GM10266 (cell line): ENCODE measurements around the gene ALMS1.
"Not testable (repeated sequence)": the region's sequence is repeated elsewhere in the genome, so short reads cannot be mapped to it uniquely, and the experiment has no call there.

Source experiments
- DNase-seq: peaks from one replicate; pipeline ENCODE4 v3.0.0; 2012; ENCODE audit errors: extremely low spot score
- CTCF ChIP-seq: IDR thresholded peaks from 2 replicates; pipeline ENCODE4 v1.5.1; 2012; ENCODE audit warnings: mild to moderate bottlenecking, low read depth; ENCODE audit not compliant: control insufficient read depth, insufficient read depth; ENCODE audit errors: missing control alignments

Gene ALMS1

DNA sequence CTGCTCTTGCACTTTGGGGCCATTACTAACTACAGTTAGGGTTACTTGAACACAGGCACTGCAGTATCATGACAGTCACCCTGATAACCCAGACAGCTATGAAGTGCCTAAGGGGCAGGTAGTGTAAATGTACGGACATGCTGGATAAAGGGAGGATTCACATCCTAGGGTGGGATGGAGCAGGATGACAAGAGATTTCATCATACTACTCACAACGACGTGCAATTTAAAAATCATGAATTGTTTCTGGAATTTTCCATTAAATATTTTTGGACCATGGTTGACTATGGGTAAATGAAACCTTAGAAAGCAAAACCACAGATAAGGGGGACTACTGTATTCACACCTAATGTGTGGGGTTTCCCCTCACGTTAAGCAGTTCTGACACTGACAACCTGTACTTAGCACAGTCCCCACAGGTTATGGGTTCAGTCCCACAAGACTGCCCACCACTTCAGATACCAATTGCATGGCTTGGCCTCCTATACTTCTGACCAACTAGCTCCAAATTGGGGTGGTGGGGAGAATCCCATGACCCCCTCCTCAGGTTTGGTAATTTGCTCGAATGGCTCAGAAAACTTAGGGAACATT, 180.7 kb downstream of the ALMS1 start:
- DNase-seq, result no peak
- no peak for TF ChIP-seq CTCF

DNA sequence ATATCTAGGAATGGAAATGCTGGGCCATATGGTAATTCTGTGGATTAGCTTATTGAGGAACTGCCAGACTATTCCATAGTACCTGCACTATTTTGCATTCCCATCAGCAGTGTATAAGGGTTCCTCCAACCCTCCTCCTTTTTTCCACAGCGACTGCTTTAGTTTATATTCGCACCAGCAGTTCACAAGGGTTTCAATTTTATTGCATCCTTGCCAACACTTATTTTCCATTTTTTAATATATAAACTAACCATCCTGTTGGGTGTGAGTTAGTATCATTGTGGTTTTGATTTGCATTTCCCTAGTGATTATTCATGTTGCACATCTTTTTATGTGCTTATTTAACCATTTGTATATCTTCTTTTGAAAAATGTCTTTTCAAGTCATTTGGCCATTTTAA, 189.6 kb downstream of the ALMS1 start:
- TF ChIP-seq CTCF, result no peak

GRCh38 chr2:73582364-73582763, 196.7 kb downstream of the ALMS1 start:
- no peak for DNase-seq
- no peak for TF ChIP-seq CTCF

More for the DNA sequence above, 189.6 kb downstream of the ALMS1 start:
- DNase-seq, result no peak

- DNase-seq, result no peak
- no peak for TF ChIP-seq CTCF
Measured at GRCh38 chr2:73588177-73588576, 202.5 kb downstream of the ALMS1 start.

GRCh38 chr2:73593680-73594079, 208.0 kb downstream of the ALMS1 start:
- DNase-seq, result no peak
- TF ChIP-seq CTCF, result no peak

GRCh38 chr2:73594251-73594650, 208.6 kb downstream of the ALMS1 start:
- no peak for DNase-seq
- TF ChIP-seq CTCF, result no peak

DNA sequence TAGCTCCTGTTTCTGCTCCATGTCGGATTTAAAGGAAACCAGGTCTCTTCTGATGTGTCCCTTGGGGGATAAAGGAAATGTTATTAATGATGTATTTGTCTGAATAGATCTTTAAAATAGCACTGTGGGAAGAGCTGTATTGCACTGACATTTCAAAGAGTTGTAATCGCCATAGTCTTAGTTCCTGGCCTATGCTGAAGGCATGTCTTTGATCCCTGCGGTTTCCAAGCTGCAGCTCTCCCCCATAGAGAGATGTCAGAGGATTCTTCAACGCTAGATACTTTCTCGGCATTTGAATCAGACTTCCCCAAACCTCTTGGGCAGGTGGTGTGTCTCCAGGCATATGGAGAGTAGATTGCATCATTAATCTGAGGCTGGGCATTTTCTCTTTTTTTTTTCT, 216.1 kb downstream of the ALMS1 start:
- TF ChIP-seq CTCF, result no peak
- DNase-seq, result no peak

DNA sequence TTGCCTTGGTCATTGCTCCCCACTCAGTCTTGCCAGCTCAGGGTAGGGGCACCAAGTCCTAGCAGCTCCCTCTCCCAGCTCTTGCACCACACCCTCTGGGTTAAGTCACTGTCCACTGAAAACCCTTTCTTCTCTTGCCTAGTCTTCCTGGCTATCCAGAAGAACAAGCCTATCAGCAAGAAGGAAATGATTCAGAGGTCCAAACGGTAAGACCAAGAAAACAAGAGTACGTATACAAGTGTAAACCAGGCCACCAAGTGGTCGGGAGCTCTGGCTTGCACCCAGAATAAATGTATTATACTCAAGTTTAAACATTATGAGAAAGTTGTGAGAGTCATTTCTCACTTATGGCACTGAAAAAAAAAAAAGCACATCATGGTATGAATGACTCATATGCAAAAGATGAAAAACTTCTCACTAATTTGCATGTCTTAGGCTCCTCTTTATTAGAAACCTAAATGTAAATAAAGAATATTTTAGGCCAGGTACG, 217.5 kb downstream of the ALMS1 start:
- not testable (repeated sequence) for DNase-seq

- not testable (repeated sequence) for DNase-seq
Measured at GRCh38 chr2:73604589-73604988, 219.0 kb downstream of the ALMS1 start.
